ENCODE results near the gene NGRN. TPM values are rescaled to one million over a fixed set of nuclear protein-coding genes. Genes with fewer than 3 reads are reported as not detected.

Gene NGRN
- total RNA-seq, 1 experiment from 2014 or later, result 87.5 TPM

DNA sequence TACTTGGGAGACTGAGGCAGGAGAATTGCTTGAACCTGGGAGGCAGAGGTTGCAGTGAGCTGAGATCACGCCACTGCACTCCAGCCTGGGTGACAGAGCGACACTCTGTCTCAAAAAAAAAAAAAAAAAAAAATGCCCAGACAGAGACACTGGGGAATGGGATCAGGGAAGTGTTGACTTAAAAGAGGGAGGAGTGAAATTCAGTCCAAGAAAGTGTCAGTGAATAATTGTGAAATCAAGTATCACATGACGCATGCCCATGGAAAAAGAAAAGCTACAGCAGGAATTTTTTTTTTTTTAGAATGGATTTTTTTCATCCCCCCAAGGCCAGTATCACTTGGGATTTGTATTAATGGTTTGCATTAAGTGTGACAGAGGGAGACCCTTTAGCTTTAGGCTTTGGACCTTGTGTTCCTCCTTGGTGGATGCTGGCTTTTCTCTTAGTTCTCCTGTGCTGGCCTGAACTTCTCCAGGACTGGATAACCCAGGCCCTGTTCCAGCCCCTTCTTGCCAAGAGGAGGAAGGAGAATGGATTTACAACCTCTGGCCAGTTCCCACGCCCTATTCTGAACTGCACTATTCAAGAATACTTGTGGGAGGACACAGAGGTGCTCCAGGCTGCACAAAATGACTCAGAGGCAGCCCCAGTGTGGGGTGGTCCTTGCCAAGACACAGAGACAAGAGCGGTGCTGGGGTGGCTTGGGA lies 50.0 kb downstream of the NGRN start:
- DNase-seq (ENCODE audit: low read depth), result peak; percentile 39

DNA sequence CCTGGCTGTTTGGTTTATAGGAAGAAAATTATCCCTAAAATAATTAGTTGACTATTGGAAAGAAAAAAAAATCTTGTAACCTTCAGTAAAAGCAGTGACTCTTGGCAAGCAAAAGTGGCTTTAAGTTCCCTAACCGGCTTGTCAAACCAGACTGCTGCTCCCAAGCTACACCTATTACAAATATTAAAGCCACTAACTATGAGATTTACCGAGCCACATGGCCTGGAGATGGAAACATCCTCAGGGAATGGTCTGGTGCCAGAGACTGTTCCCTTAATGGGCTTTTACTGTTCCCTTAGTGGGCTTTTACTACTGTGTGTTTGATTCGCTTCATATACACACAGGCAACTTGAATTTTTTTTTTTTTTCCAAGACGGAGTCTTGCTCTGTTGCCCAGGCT lies 50.7 kb downstream of the NGRN start:
- DNase-seq (ENCODE audit: low read depth), result no peak

DNA sequence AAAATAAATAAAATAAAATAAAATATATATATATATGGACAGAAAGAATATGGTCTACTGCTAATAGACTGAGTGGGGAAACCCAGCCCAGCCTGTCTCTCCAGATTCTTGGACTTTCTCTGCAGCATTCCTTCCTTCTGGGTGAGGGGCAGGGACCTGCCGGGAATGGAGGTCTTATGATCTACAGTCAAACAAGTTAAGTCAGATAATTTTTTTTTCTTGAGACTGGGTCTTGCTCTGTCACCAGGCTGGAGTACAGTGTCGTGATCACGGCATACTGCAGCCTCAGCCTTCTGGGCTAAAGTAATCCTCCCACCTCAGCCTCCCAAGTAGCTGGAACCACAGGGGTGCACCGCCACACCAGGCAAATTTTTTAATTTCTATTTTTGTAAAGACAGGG lies 53.1 kb downstream of the NGRN start:
- no peak for DNase-seq (ENCODE audit: low read depth)

DNA sequence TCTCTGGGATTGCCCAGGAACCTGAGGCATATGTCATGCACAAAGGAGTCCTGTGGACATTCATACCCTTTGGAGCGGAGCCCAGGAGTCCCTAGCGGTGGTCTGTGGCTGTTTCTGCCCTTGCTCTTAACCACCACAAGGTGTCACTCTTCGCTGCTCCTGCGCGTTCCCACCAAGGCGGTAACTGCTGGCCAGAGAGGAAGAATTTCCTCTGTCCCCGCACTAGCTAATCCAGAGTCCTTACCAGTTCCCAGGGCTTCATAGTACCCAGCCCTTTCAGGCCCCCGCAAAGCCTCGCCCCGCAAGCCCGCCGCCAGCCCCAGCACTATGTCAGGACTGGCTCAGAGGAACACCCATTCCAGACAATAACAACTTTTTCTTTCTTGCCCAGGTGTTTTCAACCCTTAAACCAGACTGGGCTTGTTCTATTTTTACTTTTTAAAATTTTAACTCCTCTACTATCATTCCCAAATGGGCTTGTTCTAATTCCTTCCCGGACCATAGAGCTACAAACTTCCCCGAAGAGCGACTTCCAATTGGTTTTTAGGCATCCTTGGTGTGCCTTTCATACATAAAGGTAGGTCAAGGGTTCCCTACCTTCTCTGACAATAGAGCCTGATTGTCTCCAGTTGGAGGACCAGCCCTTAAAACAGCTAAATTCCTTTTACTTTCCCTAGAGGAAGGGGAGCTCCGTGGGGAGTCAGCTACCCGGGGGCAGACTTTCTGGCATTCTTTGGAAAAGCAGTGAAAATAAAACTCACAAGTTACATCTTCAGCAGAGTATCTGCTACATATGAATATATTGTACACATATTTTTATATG lies 54.8 kb downstream of the NGRN start:
- peak; percentile 88 for DNase-seq (ENCODE audit: low read depth)

DNA sequence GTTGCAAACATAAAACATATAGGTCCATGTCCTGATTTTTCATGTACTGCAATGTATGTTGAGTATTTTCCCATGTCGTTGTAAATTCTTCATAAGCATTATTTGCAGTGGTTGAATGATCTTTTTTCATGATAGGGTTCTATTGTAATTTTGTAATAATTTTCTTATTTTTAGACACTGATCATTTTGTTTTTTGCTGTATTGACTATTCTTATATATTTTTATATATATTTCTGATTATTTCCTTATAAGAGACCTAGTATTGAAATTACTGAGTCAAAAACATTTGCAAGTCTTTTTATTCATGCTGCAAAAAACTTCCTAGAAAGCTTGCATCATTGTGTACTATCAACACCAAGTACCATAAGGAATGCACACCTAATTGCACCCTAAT lies 55.4 kb downstream of the NGRN start:
- DNase-seq (ENCODE audit: low read depth), result no peak

Other genes with a start within 250 kb of the NGRN start
- gene IDH2, start 163.2 kb upstream of the NGRN start, total RNA-seq (2014; rRNA removed), result 62.7 and 70.3 TPM in 2 replicates
- 6.3 and 7.0 TPM in 2 replicates for gene SEMA4B, start 64.3 kb upstream of the NGRN start, total RNA-seq (2014; rRNA removed)
- gene CIB1, start 31.7 kb upstream of the NGRN start, total RNA-seq (2014; rRNA removed), result 13.7 and 25.8 TPM in 2 replicates
- gene GDPGP1, start 31.5 kb upstream of the NGRN start, total RNA-seq (2014; rRNA removed), result 4.5 and 4.7 TPM in 2 replicates
- gene TTLL13, start 16.1 kb upstream of the NGRN start, total RNA-seq (2014; rRNA removed), result not detected in 2 replicates
- gene ZNF774, start 86.6 kb downstream of the NGRN start, total RNA-seq (2014; rRNA removed), result 0.75 and 0.77 TPM in 2 replicates
- gene IQGAP1, start 122.6 kb downstream of the NGRN start, total RNA-seq (2014; rRNA removed), result 203 and 217 TPM in 2 replicates

Measured in LHCN-M2 (cell line).